ENCODE results near the gene SYT5. TPM values are rescaled to one million over a fixed set of nuclear protein-coding genes. Genes with fewer than 3 reads are reported as not detected.
A peak's percentile ranks its signal among the peaks of the same experiment; 100 is the strongest.

The SYT5 gene
- total and polyA plus RNA-seq, 2 of the 13 experiments (the other 11 are each of a cell fraction or from before 2014, with no cell fraction given) = not detected

DNA sequence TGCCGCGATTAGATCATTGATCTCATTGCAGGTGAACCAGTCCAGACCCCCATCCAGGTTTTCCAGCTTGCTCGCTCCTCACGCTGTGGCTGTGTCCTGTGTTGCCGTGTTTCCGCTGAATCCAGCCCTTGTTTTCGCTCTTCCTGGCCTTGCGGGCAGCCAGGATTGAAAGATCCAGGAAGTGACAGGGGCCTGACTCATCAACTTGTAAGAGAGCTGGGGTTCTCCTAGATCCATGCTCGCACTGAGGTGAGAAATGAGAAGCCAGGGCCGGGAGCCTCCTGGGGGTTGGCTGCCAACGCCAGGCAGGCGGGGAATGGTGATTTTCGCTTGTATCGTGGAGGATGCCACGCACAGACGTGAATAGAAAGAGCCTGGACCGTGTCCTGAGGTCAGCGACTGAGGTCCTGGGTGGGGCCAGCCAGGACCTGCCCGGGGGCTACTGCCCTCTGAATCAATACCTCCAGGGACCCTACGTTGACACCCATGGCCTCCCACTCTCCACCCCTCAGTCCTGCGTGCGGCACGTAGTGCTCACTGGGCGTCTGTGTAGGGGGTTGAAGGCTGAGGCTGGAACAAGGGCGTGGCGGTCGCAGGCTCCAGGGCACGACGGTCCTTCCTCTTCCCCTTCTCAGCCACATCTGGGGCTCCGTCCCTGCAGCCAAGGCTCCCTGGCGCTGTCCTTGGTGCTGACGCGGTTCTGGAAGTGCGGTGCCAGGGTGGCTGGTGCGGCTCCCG lies 36.5 kb upstream of the SYT5 start (continued):
- TF ChIP-seq ISL2 (CRISPR knock-in tag; IDR thresholded peaks at IDR 0.05) (peak; percentile 85), ZSCAN20 (CRISPR knock-in tag; IDR thresholded peaks at IDR 0.05; ENCODE audit: borderline replicate concordance) (no peak), HMG20B (CRISPR knock-in tag; conservative IDR thresholded peaks at IDR 0.05) (peak; percentile 49; the same call in 1 of the 2 replicates), ZNF530 (CRISPR knock-in tag; IDR thresholded peaks at IDR 0.05; ENCODE audit: low read depth) (peak; percentile 97), NR3C1 (CRISPR knock-in tag; IDR thresholded peaks at IDR 0.05) (no peak), ZNF333 (CRISPR knock-in tag; IDR thresholded peaks at IDR 0.05; ENCODE audit: borderline replicate concordance) (peak; percentile 75), ZNF260 (CRISPR knock-in tag; IDR thresholded peaks at IDR 0.05; ENCODE audit: borderline replicate concordance, low read depth) (no peak), ZNF879 (CRISPR knock-in tag; IDR thresholded peaks at IDR 0.05) (peak; percentile 87), SMAD3 (CRISPR knock-in tag; IDR thresholded peaks at IDR 0.05) (peak; percentile 95), ZBTB44 (CRISPR knock-in tag; IDR thresholded peaks at IDR 0.05) (peak; percentile 99), MEIS1 (CRISPR knock-in tag; IDR thresholded peaks at IDR 0.05; ENCODE audit: borderline replicate concordance) (peak; percentile 83), ATF6 (CRISPR knock-in tag; conservative IDR thresholded peaks at IDR 0.05) (peak; percentile 62; the same call in 1 of the 2 replicates), KLF15 (CRISPR knock-in tag; IDR thresholded peaks at IDR 0.05; ENCODE audit: borderline replicate concordance) (peak; percentile 64; the same call in 1 of the 2 replicates), GTF2F1 (IDR thresholded peaks at IDR 0.05; ENCODE audit: low read length) (peak; percentile 63; the same call in 1 of the 2 replicates), ZBTB38 (CRISPR knock-in tag; IDR thresholded peaks at IDR 0.05) (peak; percentile 57), ZNF615 (CRISPR knock-in tag; IDR thresholded peaks at IDR 0.05; ENCODE audit: borderline replicate concordance) (peak; percentile 91; the same call in 1 of the 2 replicates), ZNF616 (CRISPR knock-in tag; IDR thresholded peaks at IDR 0.05; ENCODE audit: low read depth) (no peak), SP4 (CRISPR knock-in tag; IDR thresholded peaks at IDR 0.05) (peak; percentile 73; the same call in 1 of the 2 replicates), KDM5A (IDR thresholded peaks at IDR 0.05; ENCODE audit: borderline replicate concordance, low read length) (no peak; the same call in 1 of the 2 replicates), ZNF225 (CRISPR knock-in tag; IDR thresholded peaks at IDR 0.05) (peak; percentile 96; the same call in 1 of the 2 replicates), ZNF746 (CRISPR knock-in tag; IDR thresholded peaks at IDR 0.05) (peak; percentile 44; the same call in 1 of the 2 replicates), ZNF761 (CRISPR knock-in tag; conservative IDR thresholded peaks at IDR 0.05) (0 out of 2 replicates have a peak, but pooled peaks have one; percentile 82), EHMT2 (IDR thresholded peaks at IDR 0.05; ENCODE audit: borderline replicate concordance, low read depth, low read length) (peak; percentile 86; the same call in 1 of the 2 replicates), ZEB1 (IDR thresholded peaks at IDR 0.05; ENCODE audit: insufficient replicate concordance, low read depth) (no peak)
